LoVo (cell line): ENCODE data around the gene NKX2-1.

Experiments
- DNase-seq: peaks from one replicate; pipeline ENCODE4 v3.0.0-alpha.2; 2016; ENCODE audit warnings: low spot score

Gene NKX2-1

GRCh38 chr14:36517242-36518030, 2.6 kb downstream of the NKX2-1 start:
- no peak for DNase-seq

- DNase-seq = no peak
These were observed 3.3 kb downstream of the NKX2-1 start for GRCh38 chr14:36516719-36517241.

- no peak for DNase-seq
These were observed 3.9 kb downstream of the NKX2-1 start for GRCh38 chr14:36515896-36516718.

- DNase-seq = no peak
These were observed 4.9 kb downstream of the NKX2-1 start for GRCh38 chr14:36515105-36515593.

- no peak for DNase-seq
These were observed 5.5 kb downstream of the NKX2-1 start for GRCh38 chr14:36514278-36515104.

- no peak for DNase-seq
These were observed 6.4 kb downstream of the NKX2-1 start for GRCh38 chr14:36513451-36514277.

- no peak for DNase-seq
These were observed 7.0 kb downstream of the NKX2-1 start for GRCh38 chr14:36513012-36513420.

GRCh38 chr14:36512585-36513003, 7.4 kb downstream of the NKX2-1 start:
- no peak for DNase-seq

- no peak for DNase-seq
These were observed 7.9 kb downstream of the NKX2-1 start for GRCh38 chr14:36511981-36512584.

GRCh38 chr14:36510874-36511273, 9.2 kb downstream of the NKX2-1 start:
- DNase-seq = no peak

GRCh38 chr14:36510078-36510799, 9.8 kb downstream of the NKX2-1 start:
- DNase-seq = no peak

- no peak for DNase-seq
These were observed 10.7 kb downstream of the NKX2-1 start for GRCh38 chr14:36509069-36509917.

- no peak for DNase-seq
These were observed 11.5 kb downstream of the NKX2-1 start for GRCh38 chr14:36508418-36509068.

- DNase-seq = no peak
These were observed 12.1 kb downstream of the NKX2-1 start for GRCh38 chr14:36507847-36508417.

- no peak for DNase-seq
These were observed 13.1 kb downstream of the NKX2-1 start for GRCh38 chr14:36506732-36507614.

- DNase-seq = no peak
These were observed 13.9 kb downstream of the NKX2-1 start for GRCh38 chr14:36505892-36506731.
